ENCODE data around the gene IFITM2. TPM values are rescaled to one million over a fixed set of nuclear protein-coding genes. Genes with fewer than 3 reads are reported as not detected.

IFITM2 gene
- total RNA-seq, 1 donor from 2014 or later = 253 TPM

- intact Hi-C loops (cut with DNase I) = no loop called here
- ATAC-seq (no peak), DNase-seq (ENCODE audit: missing footprints) (peak; percentile 68)
Measured at GRCh38 chr11:289712-290620, 17.6 kb upstream of the IFITM2 start.

GRCh38 chr11:290621-291231 lies 16.9 kb upstream of the IFITM2 start:
- ATAC-seq (no peak), DNase-seq (ENCODE audit: missing footprints) (peak; percentile 60)
- intact Hi-C loops (cut with DNase I) = no loop called here

GRCh38 chr11:291281-292210 lies 16.1 kb upstream of the IFITM2 start:
- intact Hi-C loops (cut with DNase I) = no loop called here
- ATAC-seq (no peak), DNase-seq (ENCODE audit: missing footprints) (peak; percentile 75)

- ATAC-seq = no peak
- intact Hi-C loops (cut with DNase I) = no loop called here
Measured at GRCh38 chr11:292211-293121, 15.2 kb upstream of the IFITM2 start.

GRCh38 chr11:293271-293851 lies 14.3 kb upstream of the IFITM2 start:
- DNase-seq (ENCODE audit: missing footprints) = peak; percentile 22
- ATAC-seq = no peak
- intact Hi-C loops (cut with DNase I) = no loop called here

More at GRCh38 chr11:292211-293121, 15.2 kb upstream of the IFITM2 start:
- DNase-seq (ENCODE audit: missing footprints) = peak; percentile 69

GRCh38 chr11:293852-294661 lies 13.6 kb upstream of the IFITM2 start:
- intact Hi-C loops (cut with DNase I) = no loop called here
- ATAC-seq = no peak
- peak; percentile 45 for DNase-seq (ENCODE audit: missing footprints)

- intact Hi-C loops (cut with DNase I) = no loop called here
- DNase-seq (ENCODE audit: missing footprints) (peak; percentile 53), ATAC-seq (no peak)
Measured at GRCh38 chr11:294780-295179, 12.8 kb upstream of the IFITM2 start.

GRCh38 chr11:295351-296170 lies 12.1 kb upstream of the IFITM2 start:
- intact Hi-C loops (cut with DNase I) = no loop called here
- DNase-seq (ENCODE audit: missing footprints) (peak; percentile 59), ATAC-seq (no peak)

- peak; percentile 34 for DNase-seq (ENCODE audit: missing footprints)
- no peak for ATAC-seq
- intact Hi-C loops (cut with DNase I) = no loop called here
Measured at GRCh38 chr11:296171-297050, 11.2 kb upstream of the IFITM2 start.

GRCh38 chr11:297051-297585 lies 10.5 kb upstream of the IFITM2 start:
- ATAC-seq (no peak), DNase-seq (ENCODE audit: missing footprints) (peak; percentile 62)
- intact Hi-C loops (cut with DNase I) = no loop called here

- ATAC-seq (peak; percentile 58), DNase-seq (ENCODE audit: missing footprints) (peak; percentile 62)
- intact Hi-C loops (cut with DNase I) = no loop called here
Measured at GRCh38 chr11:297586-298405, 9.8 kb upstream of the IFITM2 start.

GRCh38 chr11:298406-299065 lies 9.1 kb upstream of the IFITM2 start:
- intact Hi-C loops (cut with DNase I) = no loop called here
- peak; percentile 37 for DNase-seq (ENCODE audit: missing footprints)
- no peak for ATAC-seq

- intact Hi-C loops (cut with DNase I) = no loop called here
- DNase-seq (ENCODE audit: missing footprints) (peak; percentile 32), ATAC-seq (no peak)
Measured at GRCh38 chr11:299081-299891, 8.3 kb upstream of the IFITM2 start, which contains the start of gene IFITM5. IFITM5 (minus strand) TSS chr11:299526; CDS start chr11:299490, 36 bp downstream.
